Skin of body (tissue), 2 donors: Measurements from ENCODE around the gene FBXO31. TPM values are rescaled to one million over a fixed set of nuclear protein-coding genes. Genes with fewer than 3 reads are reported as not detected.

ENCODE experiments used
- DNase-seq: peaks from one replicate; lab custom pipeline; 2025; lab: John Stamatoyannopoulos, UW
- total RNA-seq: library from RNA; depleted of rRNA; stranded (reverse); fragments of >200 nt; gene quantifications from one replicate; pipeline ENCODE4 v1.2.3, GENCODE V29; 2014

The FBXO31 gene
- total RNA-seq, 1 donor from 2014 or later = 23.7 TPM

- DNase-seq = no peak
Measured at GRCh38 chr16:87291944-87292343, 91.6 kb downstream of the FBXO31 start.

- peak; percentile 70 for DNase-seq
Measured at GRCh38 chr16:87288753-87289362, 94.7 kb downstream of the FBXO31 start.

GRCh38 chr16:87286839-87287626, 96.5 kb downstream of the FBXO31 start:
- DNase-seq = no peak

GRCh38 chr16:87284183-87284582, 99.4 kb downstream of the FBXO31 start:
- no peak for DNase-seq

- DNase-seq = no peak
Measured at GRCh38 chr16:87279094-87279658, 104.4 kb downstream of the FBXO31 start.

- peak; percentile 63 for DNase-seq
Measured at GRCh38 chr16:87278191-87279093, 105.1 kb downstream of the FBXO31 start.

Other genes starting within 250 kb of the FBXO31 start
- gene C16orf95, start 66.4 kb downstream of the FBXO31 start, total RNA-seq = 1.7 TPM
- gene MAP1LC3B, start 8.6 kb upstream of the FBXO31 start, total RNA-seq = 36.1 TPM
- 16.9 TPM for gene ZCCHC14, start 109.2 kb upstream of the FBXO31 start, total RNA-seq
- 0.69 TPM for gene JPH3, start 218.7 kb upstream of the FBXO31 start, total RNA-seq